ENCODE results near the gene MPPED2. TPM values are rescaled to one million over a fixed set of nuclear protein-coding genes. Genes with fewer than 3 reads are reported as not detected.

MPPED2 gene
- total RNA-seq, 1 experiment from 2014 or later: not detected

- Histone ChIP-seq H4K20me1 (ENCODE audit: insufficient read depth) (no peaks in the 10 kb centered on the region; the same call in 1 of the 2 replicates), H2AFZ (ENCODE audit: low read depth, low read length, poor library complexity, severe bottlenecking) (no peak overlapping the region), H3K9me3 (ENCODE audit: control insufficient read depth in 1 of 2, insufficient read depth in 1 of 2, low read depth in 1 of 2, low read length in 2 of 2) (no peaks in the 10 kb centered on the region), H3K27ac (ENCODE audit: low read depth, low read length) (no peak overlapping the region), H3K27me3 (ENCODE audit: insufficient read depth, low read length) (peaks cover 16% of the 10 kb centered on the region; the same call in 1 of the 2 replicates), H3K9ac (ENCODE audit: low read length) (no peak overlapping the region), H3K4me2 (ENCODE audit: low read length) (no peak overlapping the region), H3K4me1 (ENCODE audit: control insufficient read depth in 1 of 2, insufficient read depth in 2 of 2, low read length in 2 of 2) (no peaks in the 10 kb centered on the region), H3K4me3 (replicated peaks in 1 of 2; ENCODE audit: low read depth in 1 of 2, low read length in 2 of 2) (no peak overlapping the region), H3K36me3 (ENCODE audit: control insufficient read depth in 1 of 2, insufficient read depth in 2 of 2, low read length in 2 of 2) (no peaks in the 10 kb centered on the region), H3K9me2 (ENCODE audit: insufficient read depth) (no peaks in the 10 kb centered on the region), H3K79me2 (ENCODE audit: insufficient read depth, low read length) (no peaks in the 10 kb centered on the region)
- intact Hi-C loops (cut with micrococcal nuclease): no loop called here
- TF ChIP-seq TCF7L2 (IDR thresholded peaks at IDR 0.05; ENCODE audit: borderline replicate concordance, extremely low read depth, insufficient read depth, insufficient read length): no peak
- no peak for TF ChIP-seq RAD21 (IDR thresholded peaks at IDR 0.05; ENCODE audit: low read depth)
- no peak for TF ChIP-seq CEBPB (IDR thresholded peaks at IDR 0.05; ENCODE audit: low read depth)
- no peak for TF ChIP-seq MAX (IDR thresholded peaks at IDR 0.05)
- no peak for TF ChIP-seq ZNF274 (IDR thresholded peaks at IDR 0.05; ENCODE audit: low read depth, low read length)
- no peak for TF ChIP-seq EZH2 (IDR thresholded peaks at IDR 0.05)
- TF ChIP-seq ELF1 (IDR thresholded peaks at IDR 0.05; ENCODE audit: borderline replicate concordance, low read depth): no peak
- TF ChIP-seq ZBTB33 (IDR thresholded peaks at IDR 0.05; ENCODE audit: extremely low read depth, insufficient replicate concordance, low read length): no peak
- no peak for TF ChIP-seq POLR2A (IDR thresholded peaks at IDR 0.05; ENCODE audit: borderline replicate concordance, extremely low read depth, insufficient read depth, insufficient read length)
- no peak for DNase-seq (ENCODE audit: low read depth, low spot score)
- ATAC-seq: no peak
- ChIA-PET CTCF (no interaction called here), RAD21 (ENCODE audit: low non-redundant PET in 1 of 2, low total read pairs in 2 of 2, uncharacterized antibody in 2 of 2, unreplicated experiment in 2 of 2) (no interaction called here), POLR2A (no interaction called here)
- BruUV-seq (replicated peaks): no TSS peak
Measured at GRCh38 chr11:30503156-30503555, 83.0 kb downstream of the MPPED2 start.
